Epithelial cell of proximal tubule (primary cell): ENCODE results near the gene DPEP1. TPM values are rescaled to one million over a fixed set of nuclear protein-coding genes. Genes with fewer than 3 reads are reported as not detected.
"Not testable (repeated sequence)": the region's sequence is repeated elsewhere in the genome, so short reads cannot be mapped to it uniquely, and the experiment has no call there.

Source experiments
- DNase-seq: peaks from one replicate; pipeline ENCODE4 v3.0.0-alpha.2; 2011; ENCODE audit warnings: low read depth
- H3K4me3 ChIP-seq: 2 replicates; pipeline ENCODE4 v1.5.1; 2011; ENCODE audit warnings: low read depth, mild to moderate bottlenecking, low read length
- total RNA-seq: library from RNA; depleted of rRNA; stranded (reverse); fragments of >200 nt; gene quantifications from 2 replicates; pipeline ENCODE4 v1.2.3, GENCODE V29; 2015
- TF ChIP-seq, protein P1 (sequence below): conservative IDR thresholded peaks from 2 replicates; pipeline ENCODE4 v1.5.1; 2012; ENCODE audit warnings: low read depth, mild to moderate bottlenecking, low read length

The DPEP1 gene
- total RNA-seq, 1 donor from 2014 or later: 5.0 TPM

DNA sequence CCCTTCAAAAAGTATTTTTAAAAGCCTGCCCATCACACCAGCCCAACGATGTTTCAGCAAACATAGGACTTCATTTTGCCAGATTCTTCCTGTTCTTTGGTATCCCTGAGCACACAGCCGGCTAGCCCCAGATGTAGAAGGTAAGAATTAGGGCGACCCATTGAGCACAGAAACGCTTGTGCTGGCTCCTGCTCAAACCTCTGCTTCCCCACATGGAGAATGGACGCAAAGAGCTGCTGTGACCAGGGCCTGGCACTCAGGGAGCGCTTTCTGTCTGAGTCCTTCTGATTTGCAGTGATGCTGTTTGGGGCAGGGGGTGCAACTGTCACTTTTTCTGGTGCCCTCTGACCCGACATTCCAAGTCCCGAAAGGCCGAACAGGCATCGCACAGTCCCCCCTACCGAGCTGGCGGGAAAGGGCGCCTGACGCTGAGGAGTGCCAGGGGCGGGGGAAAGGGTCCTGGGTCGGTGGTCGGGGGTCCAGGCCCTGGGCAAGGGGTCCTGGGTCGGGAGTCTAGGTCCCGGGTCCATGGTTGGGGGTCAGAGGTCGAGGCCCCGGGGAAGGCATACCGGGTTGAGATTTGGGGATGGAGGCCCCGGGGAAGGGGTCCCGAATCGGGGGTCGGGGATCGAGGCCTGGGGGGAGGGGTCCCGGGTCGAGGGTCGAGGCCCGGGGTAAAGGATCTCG lies 43.1 kb downstream of the DPEP1 start:
- peak overlapping the region; percentile 88 for H3K4me3 ChIP-seq
- DNase-seq: no peak
- TF ChIP-seq, protein P1, sequence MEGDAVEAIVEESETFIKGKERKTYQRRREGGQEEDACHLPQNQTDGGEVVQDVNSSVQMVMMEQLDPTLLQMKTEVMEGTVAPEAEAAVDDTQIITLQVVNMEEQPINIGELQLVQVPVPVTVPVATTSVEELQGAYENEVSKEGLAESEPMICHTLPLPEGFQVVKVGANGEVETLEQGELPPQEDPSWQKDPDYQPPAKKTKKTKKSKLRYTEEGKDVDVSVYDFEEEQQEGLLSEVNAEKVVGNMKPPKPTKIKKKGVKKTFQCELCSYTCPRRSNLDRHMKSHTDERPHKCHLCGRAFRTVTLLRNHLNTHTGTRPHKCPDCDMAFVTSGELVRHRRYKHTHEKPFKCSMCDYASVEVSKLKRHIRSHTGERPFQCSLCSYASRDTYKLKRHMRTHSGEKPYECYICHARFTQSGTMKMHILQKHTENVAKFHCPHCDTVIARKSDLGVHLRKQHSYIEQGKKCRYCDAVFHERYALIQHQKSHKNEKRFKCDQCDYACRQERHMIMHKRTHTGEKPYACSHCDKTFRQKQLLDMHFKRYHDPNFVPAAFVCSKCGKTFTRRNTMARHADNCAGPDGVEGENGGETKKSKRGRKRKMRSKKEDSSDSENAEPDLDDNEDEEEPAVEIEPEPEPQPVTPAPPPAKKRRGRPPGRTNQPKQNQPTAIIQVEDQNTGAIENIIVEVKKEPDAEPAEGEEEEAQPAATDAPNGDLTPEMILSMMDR: no peak

DNA sequence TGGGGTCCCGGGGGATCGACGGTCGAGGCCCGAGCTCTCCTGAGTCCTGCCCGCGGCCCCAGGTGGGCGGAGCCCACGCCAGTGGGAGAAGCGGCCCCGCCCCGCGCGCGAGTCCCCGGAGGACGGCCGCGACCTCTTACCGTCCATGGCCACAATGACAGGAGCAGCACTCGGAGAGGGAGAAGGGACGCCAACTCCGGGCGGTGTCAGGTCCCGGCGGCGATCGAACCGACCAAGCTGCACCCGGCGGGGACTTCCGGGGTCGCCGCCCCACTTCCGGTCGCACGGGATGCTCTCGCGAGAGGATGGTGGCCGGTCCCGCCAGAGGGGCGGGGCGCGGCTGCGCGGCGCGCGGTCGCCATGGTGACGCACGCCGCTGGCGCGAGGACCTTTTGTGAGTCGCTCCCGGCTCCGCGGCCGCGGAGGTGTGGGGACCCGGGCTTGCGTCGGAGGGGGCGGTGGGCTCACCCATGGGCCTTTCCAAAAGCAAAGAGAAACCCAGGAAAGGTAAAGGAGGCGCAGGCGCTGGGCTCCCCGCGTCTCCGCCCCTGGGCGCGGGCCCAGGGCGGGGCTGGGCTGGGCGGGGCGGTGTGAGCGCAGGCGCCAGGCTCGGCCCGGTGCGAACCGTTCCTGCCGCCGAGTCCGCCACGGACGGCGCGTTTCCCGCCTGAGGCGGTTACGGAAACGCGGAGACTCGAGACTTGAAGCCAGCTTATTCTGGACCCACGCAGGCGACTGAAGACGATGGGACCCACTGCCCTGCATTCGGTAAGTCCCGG lies 44.2 kb downstream of the DPEP1 start, which contains the start of the genes CHMP1A and SPATA33:
CHMP1A (minus strand) TSS at position 267 of the 779 bp plus-strand sequence; CDS start at position 147, 120 bp downstream.
SPATA33 (plus strand) TSS at position 395 of the 779 bp plus-strand sequence; CDS start at position 471, 76 bp downstream.
- H3K4me3 ChIP-seq: peak within 1 kb of the TSS; percentile 88
- DNase-seq: no peak
- TF ChIP-seq, protein P1: no peak

DNA sequence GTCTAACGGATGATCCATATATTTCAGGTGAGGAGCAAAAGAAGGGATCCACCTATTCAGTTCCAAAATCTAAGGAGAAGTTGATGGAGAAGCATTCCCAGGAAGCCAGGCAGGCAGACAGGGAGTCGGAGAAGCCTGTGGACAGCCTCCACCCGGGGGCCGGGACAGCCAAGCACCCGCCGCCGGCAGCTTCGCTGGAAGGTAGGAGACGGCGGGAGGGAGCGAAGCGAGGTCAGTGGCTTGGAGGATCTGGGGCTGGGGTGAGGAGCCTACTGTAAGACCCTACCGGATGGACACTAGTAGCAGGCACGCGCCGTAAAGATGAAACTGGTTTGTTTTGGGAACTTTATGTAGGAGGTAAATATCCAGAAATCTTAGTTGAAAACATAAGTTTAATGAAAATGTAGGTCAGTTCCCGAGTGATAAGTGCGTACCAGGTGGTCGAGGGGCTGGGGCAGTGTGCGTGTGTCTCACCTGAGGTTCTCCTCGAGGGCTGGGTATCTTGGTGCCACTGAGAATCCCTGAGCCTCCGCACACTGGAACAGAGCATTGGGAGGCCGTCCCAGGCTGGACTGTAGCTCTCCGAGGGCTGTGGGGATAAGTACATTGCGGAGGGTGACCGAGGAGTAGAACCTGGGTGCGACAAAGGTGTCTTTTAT lies 44.9 kb downstream of the DPEP1 start:
- TF ChIP-seq, protein P1: no peak
- no peak for DNase-seq
- H3K4me3 ChIP-seq: peak overlapping the region; percentile 88

DNA sequence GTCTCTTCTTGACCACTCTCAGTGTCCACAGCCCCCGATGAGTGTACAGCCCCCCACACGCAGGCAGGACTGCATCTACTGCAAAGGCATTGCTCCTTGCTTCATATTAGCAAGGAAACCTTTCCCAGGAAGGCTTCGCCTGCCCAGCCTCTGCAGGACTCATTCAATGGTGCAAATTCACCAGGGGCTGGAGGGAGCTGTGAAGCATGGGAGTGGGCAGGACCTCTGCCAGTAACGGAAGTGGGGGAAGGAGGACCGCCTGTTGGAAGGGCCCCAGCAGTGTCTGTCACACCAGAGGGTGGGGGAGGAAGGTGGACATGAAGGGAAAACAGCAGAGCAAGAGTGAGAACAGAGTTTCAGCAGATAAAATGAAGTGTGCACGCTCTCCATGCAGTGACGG lies 46.7 kb downstream of the DPEP1 start:
- no peak overlapping the region for H3K4me3 ChIP-seq
- no peak for DNase-seq
- TF ChIP-seq, protein P1: no peak

DNA sequence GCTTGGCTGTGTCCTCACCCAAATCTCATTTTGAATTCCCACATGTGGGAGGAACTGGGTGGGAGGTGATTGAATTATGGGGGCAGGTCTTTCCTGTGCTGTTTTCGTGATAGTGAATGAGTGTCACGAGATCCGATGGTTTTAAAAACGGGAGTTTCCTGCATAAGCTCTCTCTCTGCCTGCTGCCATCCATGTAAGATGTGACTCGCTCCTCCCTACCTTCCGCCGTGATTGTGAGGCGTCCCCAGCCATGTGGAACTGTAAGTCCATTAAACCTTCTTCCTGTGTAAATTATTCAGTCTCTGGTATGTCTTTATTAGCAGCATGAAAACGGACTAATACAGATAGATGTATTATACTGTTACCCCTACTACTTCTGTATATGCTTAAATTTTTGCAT lies 47.8 kb downstream of the DPEP1 start:
- TF ChIP-seq, protein P1: no peak
- DNase-seq: no peak
- no peak overlapping the region for H3K4me3 ChIP-seq

DNA sequence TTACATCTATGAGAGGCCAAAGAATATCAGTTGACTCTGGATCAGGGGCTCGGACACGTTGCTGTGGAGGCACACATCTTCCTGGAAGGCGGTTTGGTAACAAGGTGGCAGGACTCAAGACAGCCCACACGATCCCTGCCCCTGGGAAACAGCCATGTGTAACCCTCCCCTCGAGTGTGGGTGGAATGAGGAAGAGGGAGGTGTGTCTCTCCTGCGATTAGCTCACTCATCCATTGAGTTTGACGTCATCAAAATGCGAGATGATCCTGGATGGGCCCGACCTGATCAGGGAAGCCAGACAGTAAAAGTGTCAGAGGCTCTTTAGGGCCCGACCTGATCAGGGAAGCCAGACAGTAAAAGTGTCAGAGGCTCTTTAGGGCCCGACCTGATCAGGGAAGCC lies 50.8 kb downstream of the DPEP1 start:
- not testable (repeated sequence) for DNase-seq, H3K4me3 ChIP-seq

DNA sequence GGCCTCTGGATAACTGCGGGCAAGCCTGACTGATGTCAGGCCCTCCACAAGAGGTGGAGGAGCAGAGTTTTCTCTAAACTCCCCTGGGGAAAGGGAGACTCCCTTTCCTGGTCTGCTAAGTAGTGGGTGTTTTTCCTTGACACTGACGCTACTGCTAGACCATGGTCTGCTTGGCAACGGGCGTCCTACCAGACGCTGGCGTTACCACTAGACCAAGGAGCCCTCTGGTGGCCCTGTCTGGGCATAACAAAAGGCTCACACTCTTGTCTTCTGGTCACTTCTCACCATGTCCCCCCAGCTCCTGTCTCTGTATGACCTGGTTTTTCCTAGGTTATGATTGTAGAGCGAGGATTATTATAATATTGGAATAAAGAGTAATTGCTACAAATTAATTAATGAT lies 53.6 kb downstream of the DPEP1 start:
- TF ChIP-seq, protein P1: peak; percentile 50
- not testable (repeated sequence) for DNase-seq, H3K4me3 ChIP-seq
